ENCODE data around the gene POFUT1.

POFUT1 gene

GRCh38 chr20:32227306-32227705 is 19.6 kb downstream of the POFUT1 start:
- no peak for TF ChIP-seq TAF1 (IDR thresholded peaks at IDR 0.05; ENCODE audit: borderline replicate concordance, insufficient read depth, low read length)
- no peak for TF ChIP-seq REST (IDR thresholded peaks at IDR 0.05; ENCODE audit: insufficient read depth in 1 of 2, low read depth in 2 of 2, low read length in 2 of 2)
- TF ChIP-seq FOXP2 (optimal IDR thresholded peaks at IDR 0.05; ENCODE audit: borderline replicate concordance, extremely low read depth, extremely low read length, insufficient read depth), result no peak
- no peak for TF ChIP-seq POLR2AphosphoS5 (IDR thresholded peaks at IDR 0.05; ENCODE audit: low read depth, low read length)
- no peak for TF ChIP-seq SIN3A (IDR thresholded peaks at IDR 0.05; ENCODE audit: borderline replicate concordance, insufficient read depth, low read length)

- no peak for TF ChIP-seq FOXP2 (optimal IDR thresholded peaks at IDR 0.05; ENCODE audit: borderline replicate concordance, extremely low read depth, extremely low read length, insufficient read depth)
- TF ChIP-seq SIN3A (IDR thresholded peaks at IDR 0.05; ENCODE audit: borderline replicate concordance, insufficient read depth, low read length), result no peak
- no peak for TF ChIP-seq TAF1 (IDR thresholded peaks at IDR 0.05; ENCODE audit: borderline replicate concordance, insufficient read depth, low read length)
- no peak for TF ChIP-seq REST (IDR thresholded peaks at IDR 0.05; ENCODE audit: insufficient read depth in 1 of 2, low read depth in 2 of 2, low read length in 2 of 2)
- no peak for TF ChIP-seq POLR2AphosphoS5 (IDR thresholded peaks at IDR 0.05; ENCODE audit: low read depth, low read length)
Measured at GRCh38 chr20:32227744-32228688, 20.3 kb downstream of the POFUT1 start.

DNA sequence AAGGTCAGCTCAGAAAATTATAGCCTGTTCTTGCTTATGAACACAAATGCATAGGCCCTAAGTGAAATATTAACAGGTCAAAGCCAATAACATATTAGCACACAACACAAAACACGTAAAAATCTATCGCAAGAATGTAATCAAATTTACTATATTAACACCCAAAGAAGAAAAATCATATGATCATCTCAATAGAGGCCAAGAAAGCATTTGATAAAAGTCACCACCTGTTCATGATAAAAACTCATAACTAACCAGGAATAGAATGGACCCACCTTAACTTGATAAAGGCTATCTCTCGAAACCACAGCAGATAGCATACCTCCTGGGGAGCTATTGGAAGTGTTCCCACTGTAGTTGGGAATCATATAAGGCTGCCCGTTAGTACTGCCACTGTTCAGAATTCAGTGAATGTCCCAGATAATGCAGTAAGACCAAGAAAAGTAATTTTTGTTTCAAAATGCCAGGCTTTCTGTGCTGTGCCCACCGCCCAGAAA is 21.6 kb downstream of the POFUT1 start:
- TF ChIP-seq REST (IDR thresholded peaks at IDR 0.05; ENCODE audit: insufficient read depth in 1 of 2, low read depth in 2 of 2, low read length in 2 of 2) (no peak), FOXP2 (optimal IDR thresholded peaks at IDR 0.05; ENCODE audit: borderline replicate concordance, extremely low read depth, extremely low read length, insufficient read depth) (no peak), TAF1 (IDR thresholded peaks at IDR 0.05; ENCODE audit: borderline replicate concordance, insufficient read depth, low read length) (no peak), POLR2AphosphoS5 (IDR thresholded peaks at IDR 0.05; ENCODE audit: low read depth, low read length) (no peak), SIN3A (IDR thresholded peaks at IDR 0.05; ENCODE audit: borderline replicate concordance, insufficient read depth, low read length) (no peak)

DNA sequence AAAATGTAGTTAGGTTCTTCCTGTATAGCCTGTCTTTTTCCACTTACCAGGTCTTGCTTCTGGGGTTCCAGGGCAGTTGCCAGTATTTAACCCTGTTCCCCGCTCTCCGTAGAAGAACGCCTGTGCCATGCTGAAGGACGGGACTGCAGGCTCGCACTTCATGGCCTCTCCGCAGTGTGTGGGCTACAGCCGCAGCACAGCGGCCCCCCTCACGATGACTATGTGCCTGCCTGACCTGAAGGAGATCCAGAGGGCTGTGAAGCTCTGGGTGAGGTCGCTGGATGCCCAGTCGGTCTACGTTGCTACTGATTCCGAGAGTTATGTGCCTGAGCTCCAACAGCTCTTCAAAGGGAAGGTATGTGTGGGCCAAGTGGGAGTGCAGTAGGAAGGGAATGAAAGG is 23.0 kb downstream of the POFUT1 start:
- TF ChIP-seq POLR2AphosphoS5 (IDR thresholded peaks at IDR 0.05; ENCODE audit: low read depth, low read length) (no peak), FOXP2 (optimal IDR thresholded peaks at IDR 0.05; ENCODE audit: borderline replicate concordance, extremely low read depth, extremely low read length, insufficient read depth) (no peak), SIN3A (IDR thresholded peaks at IDR 0.05; ENCODE audit: borderline replicate concordance, insufficient read depth, low read length) (no peak), TAF1 (IDR thresholded peaks at IDR 0.05; ENCODE audit: borderline replicate concordance, insufficient read depth, low read length) (no peak), REST (IDR thresholded peaks at IDR 0.05; ENCODE audit: insufficient read depth in 1 of 2, low read depth in 2 of 2, low read length in 2 of 2) (no peak)

Measured in PFSK-1 (cell line).